HG02840 (cell line): Measurements from ENCODE around the gene RAB18.
"Not testable (repeated sequence)": the region's sequence is repeated elsewhere in the genome, so short reads cannot be mapped to it uniquely, and the experiment has no call there.

Experiments
- ATAC-seq: cut with Tn5 transposase; IDR thresholded peaks from one replicate; pipeline ENCODE4 v1.9.1; 2021; ENCODE audit warnings: mild to moderate bottlenecking, moderate library complexity, moderate number of reproducible peaks; ENCODE audit not compliant: unreplicated experiment, low FRiP score

Gene RAB18

GRCh38 chr10:27504007-27504807, at the start of gene RAB18:
TSS of gene RAB18 (plus strand) at chr10:27504304. CDS start at chr10:27504370, 66 bp downstream.
- ATAC-seq, result peak; percentile 98

GRCh38 chr10:27454837-27455236, 49.3 kb upstream of the RAB18 start:
- ATAC-seq, result no peak

DNA sequence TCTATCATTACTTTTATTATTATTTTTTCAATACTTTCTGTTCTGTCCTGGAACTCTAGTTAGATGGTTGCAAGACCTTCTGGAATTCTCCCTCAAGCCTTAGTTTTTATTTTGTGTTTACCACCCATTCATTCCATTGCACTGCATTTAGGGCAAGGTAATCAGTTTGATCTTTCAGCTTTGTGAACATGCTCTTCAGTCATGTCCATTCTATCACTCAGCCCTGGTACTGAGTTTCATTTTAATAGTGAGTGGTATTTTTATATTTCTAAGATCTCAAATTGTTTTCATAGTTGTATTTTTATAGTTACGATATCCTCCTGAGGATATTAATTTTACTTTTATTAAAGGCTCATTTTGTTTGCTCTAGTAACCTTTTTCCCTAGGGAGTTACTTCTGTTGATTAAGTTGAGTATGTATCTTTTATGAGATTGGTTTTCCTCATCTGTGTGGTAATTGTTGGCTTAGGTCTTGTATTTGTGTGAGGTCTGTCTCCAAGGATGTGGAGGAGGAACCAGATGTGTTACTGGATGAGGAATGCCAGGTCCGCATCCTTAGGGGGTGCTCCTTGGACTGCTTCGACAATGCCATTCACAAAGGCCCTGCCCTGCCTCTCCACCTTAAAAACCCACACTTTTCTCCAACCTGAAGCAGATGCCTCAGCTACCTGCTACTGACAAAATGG, 46.7 kb upstream of the RAB18 start:
- ATAC-seq, result no peak

DNA sequence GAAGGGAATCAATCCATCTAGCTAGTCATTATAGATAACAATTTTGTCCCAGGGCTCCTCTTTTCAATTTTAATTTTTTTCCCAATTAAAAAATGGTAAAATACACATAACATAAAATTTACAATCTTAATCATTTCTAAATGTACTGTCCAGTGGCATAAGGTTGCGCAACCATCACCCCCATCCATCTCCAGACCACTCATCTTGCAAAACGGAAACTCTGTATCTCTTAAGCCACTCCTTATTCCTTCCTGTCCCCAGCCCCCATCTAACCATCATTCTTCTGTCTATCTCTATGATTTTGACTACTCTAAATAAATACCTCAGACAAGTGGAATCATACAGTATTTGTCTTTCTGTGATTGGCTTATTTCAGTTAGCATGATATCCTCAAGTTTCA, 46.1 kb upstream of the RAB18 start:
- ATAC-seq, result no peak

DNA sequence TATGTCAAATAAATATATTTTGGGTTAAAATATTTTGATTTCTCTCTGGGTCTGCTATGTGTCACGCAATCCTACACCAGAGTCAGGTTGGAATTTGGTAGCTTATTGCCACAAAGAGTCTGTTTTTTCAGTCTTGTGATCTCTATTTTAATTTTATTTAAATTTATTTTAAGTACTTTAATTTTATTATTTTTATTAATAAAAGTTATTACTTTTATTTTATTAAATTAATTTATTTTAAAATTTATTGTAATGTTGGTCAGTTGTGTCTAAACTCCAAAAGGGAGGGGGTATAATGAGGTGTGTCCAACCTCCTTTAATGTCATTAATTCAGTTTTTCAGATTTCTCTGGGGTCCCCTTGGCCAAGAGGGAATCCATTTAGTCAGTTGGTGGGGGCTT, 42.8 kb upstream of the RAB18 start:
- no peak for ATAC-seq

DNA sequence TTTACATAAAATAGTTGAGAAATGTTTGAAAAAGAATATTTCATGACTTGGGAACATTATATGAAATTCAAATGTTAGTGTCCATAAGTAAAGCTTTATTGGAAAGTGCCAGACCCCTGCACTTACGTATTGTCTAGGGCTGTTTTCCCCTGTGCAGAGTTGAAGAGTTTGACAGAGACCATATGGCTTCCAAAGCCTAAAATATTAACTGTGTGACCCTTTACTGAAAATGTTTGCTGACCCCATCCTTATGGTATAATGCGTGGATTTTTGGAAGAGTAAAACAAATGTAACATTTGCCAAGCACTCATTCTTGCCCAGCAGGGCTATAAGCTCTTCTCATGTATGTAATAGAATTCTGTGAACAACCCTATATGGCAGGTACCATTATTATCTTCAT, 40.1 kb upstream of the RAB18 start:
- no peak for ATAC-seq

DNA sequence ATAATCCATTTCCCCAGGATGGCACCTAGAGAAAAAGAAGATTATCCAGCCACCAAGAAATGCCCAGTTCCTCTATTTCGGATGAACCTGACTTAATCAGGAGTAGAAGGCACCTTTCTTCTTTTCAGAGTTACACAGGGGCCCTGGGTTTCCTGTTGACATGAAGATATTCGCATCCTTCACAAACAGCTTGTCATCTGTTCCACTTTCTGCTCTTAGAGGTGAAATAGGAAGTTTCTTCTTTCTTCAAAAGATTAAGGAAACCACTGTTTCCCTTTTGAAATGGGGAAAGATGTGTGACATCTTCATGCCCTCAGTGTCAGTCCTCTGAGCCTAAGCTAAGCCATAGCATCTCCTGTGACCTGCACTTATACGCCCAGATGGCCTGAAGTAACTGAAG, 39.1 kb upstream of the RAB18 start:
- ATAC-seq, result no peak

GRCh38 chr10:27465596-27465995, 38.5 kb upstream of the RAB18 start:
- not testable (repeated sequence) for ATAC-seq

GRCh38 chr10:27470885-27471284, 33.2 kb upstream of the RAB18 start:
- ATAC-seq, result no peak

DNA sequence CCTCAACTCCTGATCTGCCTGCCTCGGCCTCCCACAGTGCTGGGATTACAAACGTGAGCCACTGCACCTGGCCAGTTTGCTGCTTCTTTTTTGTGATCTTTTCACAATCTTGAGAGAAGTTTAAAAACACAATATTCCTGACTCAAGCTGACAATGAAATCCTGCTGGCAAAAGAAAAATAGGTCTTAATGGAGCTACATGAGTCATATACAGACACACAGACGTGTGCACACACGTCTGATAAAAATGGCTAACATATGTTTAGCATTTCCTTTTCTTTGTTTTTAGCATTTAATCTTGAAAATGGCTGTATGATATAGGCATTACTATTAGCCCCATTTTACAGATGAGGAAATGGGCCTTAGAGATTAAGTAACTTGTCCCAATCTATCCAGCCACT, 29.4 kb upstream of the RAB18 start:
- no peak for ATAC-seq

DNA sequence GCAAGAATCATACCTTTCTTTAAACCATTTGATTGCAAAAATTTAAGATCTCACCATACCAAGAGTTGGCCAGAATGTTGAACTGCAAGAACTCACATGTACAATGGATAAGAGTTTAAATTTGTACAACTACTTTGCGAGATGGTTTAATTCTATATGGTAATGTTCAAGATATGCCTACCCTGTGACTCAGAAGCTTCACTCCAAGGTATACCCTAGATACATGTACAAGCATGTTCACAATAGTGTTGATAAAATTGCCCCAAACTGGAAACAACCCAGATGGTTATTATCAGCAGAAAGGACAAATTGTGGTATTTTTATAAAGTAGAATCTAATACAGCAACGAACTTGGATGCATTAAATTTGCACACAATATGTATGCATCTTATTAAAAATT, 25.1 kb upstream of the RAB18 start:
- ATAC-seq, result no peak

DNA sequence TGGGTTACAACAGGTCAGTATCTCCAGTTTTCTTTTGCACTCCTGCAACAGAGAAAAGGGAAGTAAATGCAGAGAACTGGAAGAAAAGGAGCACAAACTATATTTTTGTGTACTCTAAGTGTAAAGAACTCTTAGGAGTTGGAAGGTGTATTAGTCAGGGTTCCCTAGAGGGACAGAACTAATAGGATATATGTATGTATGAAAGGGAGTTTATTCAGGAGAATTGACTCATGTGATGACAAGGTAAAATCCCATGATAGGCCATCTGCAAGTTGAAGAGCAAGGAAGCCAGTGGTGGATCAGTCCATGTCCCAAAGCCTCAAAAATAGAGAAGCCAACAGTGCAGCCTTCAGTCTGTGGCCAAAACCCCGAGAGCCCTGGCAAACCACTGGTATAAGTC, 22.6 kb upstream of the RAB18 start:
- ATAC-seq, result no peak

DNA sequence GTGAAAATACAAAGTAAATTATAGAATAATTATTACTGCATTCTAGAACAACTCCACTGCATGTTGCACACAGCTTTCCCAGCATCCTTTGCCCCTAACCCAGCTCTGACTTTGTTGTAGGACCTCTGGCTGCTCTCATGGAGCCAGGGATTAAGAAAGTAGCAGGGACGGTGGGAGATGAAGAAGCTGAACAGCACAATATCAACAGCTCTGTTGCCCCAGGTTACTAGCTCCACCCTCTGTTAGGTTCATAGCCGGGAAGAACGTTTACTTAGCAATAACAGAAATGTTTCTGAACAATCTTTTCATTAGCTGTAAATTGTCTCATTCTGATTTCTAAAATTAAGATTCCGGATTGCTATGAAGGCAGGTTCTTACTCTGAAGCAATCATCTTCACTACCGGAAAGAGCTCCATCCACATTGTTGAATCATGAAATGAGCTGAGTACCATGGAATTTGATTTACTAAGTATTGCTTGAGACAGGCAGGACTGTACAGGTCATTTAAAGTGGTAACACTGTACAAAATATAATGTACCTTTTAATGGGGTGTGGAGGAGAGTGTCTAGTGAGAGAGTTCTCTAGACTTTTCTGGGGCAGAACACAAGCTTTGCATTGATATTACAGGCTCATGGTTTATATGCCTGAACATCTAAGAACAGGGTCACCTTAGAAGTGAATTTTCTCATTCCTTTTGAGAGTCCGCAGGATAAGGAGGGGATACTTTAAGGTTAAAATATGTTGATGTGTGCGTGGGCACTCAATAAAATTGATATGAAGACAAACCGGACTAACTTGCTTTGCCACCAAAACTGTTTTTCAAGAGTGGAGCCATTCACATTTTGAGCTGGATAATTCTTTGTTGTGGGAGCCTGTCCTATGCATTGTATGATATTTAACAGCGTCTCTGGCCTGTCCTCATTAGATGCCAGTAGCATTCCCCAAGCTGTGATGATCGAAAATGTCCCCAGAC, 20.8 kb upstream of the RAB18 start:
- ATAC-seq, result no peak

DNA sequence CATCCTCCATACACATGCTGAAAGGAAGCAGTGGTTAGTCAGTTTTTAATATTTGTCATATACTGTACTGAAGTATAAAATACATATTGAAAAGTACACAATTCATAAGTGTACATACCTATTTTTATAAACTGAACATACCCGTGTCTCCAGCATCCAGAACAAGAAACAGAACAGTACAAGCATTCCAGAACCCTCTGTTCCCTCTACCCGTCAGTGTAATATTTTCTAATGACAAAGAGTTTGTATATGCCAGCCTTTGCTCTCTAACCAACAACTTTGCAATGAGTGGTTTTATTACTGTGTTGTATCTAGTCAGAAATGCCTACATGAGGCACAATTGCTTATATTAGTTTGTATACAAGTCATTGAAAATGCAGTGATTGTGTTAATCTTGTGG, 18.7 kb upstream of the RAB18 start:
- ATAC-seq, result no peak

GRCh38 chr10:27485986-27486385, 18.1 kb upstream of the RAB18 start:
- no peak for ATAC-seq

- ATAC-seq, result no peak
Observed at GRCh38 chr10:27490807-27491206, 13.3 kb upstream of the RAB18 start.

GRCh38 chr10:27494116-27494805, 9.8 kb upstream of the RAB18 start:
- no peak for ATAC-seq

DNA sequence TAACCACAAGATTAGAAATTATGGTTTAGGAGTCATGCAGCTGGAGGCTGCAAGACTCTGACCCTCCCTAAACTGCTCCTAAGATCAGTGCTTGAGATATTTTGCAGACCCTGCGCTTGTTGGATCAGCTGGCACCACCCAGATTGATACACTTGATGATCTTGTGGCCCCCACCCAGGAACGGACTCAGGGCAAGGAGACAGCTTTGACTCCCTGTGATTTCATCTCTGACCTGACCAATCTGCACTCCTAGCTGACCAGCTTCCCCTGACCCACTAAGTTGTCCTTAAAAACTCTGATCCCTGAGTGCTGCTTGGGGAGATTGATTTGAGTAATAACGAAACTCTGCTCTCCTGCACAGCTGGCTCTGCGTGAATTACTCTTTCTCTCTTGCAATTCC, 8.0 kb upstream of the RAB18 start:
- no peak for ATAC-seq

GRCh38 chr10:27500096-27500495, 4.0 kb upstream of the RAB18 start:
- no peak for ATAC-seq

DNA sequence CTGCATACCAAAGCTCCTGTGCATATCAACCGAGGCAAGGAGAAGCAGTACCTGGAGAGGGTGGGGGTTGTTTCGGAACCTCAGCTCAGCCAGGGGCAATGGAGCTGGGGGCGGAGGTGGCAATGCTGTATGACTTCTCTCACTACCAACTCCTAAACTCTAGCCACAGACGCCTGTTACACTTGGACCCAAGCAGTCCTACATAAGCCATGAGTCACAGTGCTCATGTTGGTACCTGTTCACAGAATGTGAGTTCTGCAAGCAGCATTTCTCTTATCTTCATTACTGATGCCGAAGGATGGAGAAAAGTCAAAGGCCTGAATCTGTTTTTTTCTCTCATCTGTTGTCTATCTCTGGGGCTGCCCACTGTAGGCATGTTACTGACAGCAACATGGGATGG, 3.2 kb upstream of the RAB18 start:
- no peak for ATAC-seq
